Measurements from ENCODE around the gene RPL15. TPM values are rescaled to one million over a fixed set of nuclear protein-coding genes. Genes with fewer than 3 reads are reported as not detected.

The RPL15 gene
- total and polyA plus RNA-seq, 4 donors = 604 to 1,364 (median 1,055) TPM

GRCh38 chr3:23889386-23889785, 27.5 kb upstream of the RPL15 start (continued):
- TF ChIP-seq, protein P1, sequence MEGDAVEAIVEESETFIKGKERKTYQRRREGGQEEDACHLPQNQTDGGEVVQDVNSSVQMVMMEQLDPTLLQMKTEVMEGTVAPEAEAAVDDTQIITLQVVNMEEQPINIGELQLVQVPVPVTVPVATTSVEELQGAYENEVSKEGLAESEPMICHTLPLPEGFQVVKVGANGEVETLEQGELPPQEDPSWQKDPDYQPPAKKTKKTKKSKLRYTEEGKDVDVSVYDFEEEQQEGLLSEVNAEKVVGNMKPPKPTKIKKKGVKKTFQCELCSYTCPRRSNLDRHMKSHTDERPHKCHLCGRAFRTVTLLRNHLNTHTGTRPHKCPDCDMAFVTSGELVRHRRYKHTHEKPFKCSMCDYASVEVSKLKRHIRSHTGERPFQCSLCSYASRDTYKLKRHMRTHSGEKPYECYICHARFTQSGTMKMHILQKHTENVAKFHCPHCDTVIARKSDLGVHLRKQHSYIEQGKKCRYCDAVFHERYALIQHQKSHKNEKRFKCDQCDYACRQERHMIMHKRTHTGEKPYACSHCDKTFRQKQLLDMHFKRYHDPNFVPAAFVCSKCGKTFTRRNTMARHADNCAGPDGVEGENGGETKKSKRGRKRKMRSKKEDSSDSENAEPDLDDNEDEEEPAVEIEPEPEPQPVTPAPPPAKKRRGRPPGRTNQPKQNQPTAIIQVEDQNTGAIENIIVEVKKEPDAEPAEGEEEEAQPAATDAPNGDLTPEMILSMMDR (IDR thresholded peaks at IDR 0.05; ENCODE audit: low read depth, low read length, missing input control) = no peak
- TF ChIP-seq, protein P2, sequence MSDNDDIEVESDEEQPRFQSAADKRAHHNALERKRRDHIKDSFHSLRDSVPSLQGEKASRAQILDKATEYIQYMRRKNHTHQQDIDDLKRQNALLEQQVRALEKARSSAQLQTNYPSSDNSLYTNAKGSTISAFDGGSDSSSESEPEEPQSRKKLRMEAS (IDR thresholded peaks at IDR 0.05) = no peak
- TF ChIP-seq FOXA2 (IDR thresholded peaks at IDR 0.05) = no peak

DNA sequence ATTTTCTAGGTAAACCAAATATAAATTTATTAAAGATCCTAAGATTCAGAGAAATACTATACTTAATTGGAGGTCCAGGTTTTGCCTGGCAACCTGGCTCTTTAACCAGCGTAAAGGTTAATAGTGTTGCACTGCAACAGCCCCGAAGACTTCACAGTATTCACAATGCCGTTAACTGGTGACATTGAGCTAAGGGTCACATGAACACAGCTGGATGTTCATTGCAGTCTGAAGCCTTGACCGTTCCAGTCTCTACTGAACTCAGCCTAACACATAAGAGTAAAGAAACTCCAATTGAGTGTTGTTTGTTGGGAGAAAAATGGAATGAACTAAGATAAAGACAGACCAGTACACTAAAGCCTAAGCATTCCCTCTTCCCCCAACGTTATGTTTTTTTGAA, 27.0 kb upstream of the RPL15 start:
- Histone ChIP-seq H3K9me3 (ENCODE audit: control insufficient read depth in 4 of 4, low read length in 3 of 4) (no peaks in the 10 kb centered on the region), H3K4me3 (ENCODE audit: low read depth in 1 of 3, low read length in 3 of 3) (no peak overlapping the region), H3K27ac (ENCODE audit: low read depth in 1 of 2, low read length in 2 of 2) (no peak overlapping the region), H3K36me3 (ENCODE audit: control insufficient read depth in 4 of 4, insufficient read depth in 3 of 4, low read depth in 1 of 4, low read length in 3 of 4) (peaks cover 0 to 20% (median 10%) of the 10 kb centered on the region in 4 donors), H3K9ac (ENCODE audit: low read depth in 1 of 2, low read length in 2 of 2) (no peak overlapping the region), H3K27me3 (ENCODE audit: control insufficient read depth in 4 of 4, insufficient read depth in 4 of 4, low read length in 3 of 4) (no peaks in the 10 kb centered on the region), H3K4me1 (ENCODE audit: control insufficient read depth in 4 of 4, insufficient read depth in 4 of 4, low read length in 3 of 4) (peaks cover 3 to 12% (median 5%) of the 10 kb centered on the region in 4 donors)
- 77% methylated on average over 5 of the region's 5 CpGs for WGBS
- no peak for DNase-seq (ENCODE audit: low spot score)
- TF ChIP-seq YY1 (IDR thresholded peaks at IDR 0.05) = no peak
- TF ChIP-seq TAF1 (conservative IDR thresholded peaks at IDR 0.05) = no peak

GRCh38 chr3:23894254-23895061, 22.5 kb upstream of the RPL15 start:
- H3K9ac ChIP-seq (ENCODE audit: low read depth in 1 of 2, low read length in 2 of 2) = no peak overlapping the region
- TF ChIP-seq NR2F2 (IDR thresholded peaks at IDR 0.05) = no peak
- TF ChIP-seq SP1 (IDR thresholded peaks at IDR 0.05) = no peak
- no peak for TF ChIP-seq RXRA (IDR thresholded peaks at IDR 0.05)
- TF ChIP-seq EGR1 (IDR thresholded peaks at IDR 0.05; ENCODE audit: low read depth in 2 of 2) = no peak
- TF ChIP-seq TAF1 (conservative IDR thresholded peaks at IDR 0.05) = no peak
- no peak overlapping the region for H3K27ac ChIP-seq (ENCODE audit: low read depth in 1 of 2, low read length in 2 of 2)
- 87% methylated on average over 8 of the region's 8 CpGs for WGBS
- H3K4me3 ChIP-seq (ENCODE audit: low read depth in 1 of 3, low read length in 3 of 3) = no peak overlapping the region
- H3K9me3 ChIP-seq (ENCODE audit: control insufficient read depth in 4 of 4, low read length in 3 of 4) = no peaks in the 10 kb centered on the region
- H3K27me3 ChIP-seq (ENCODE audit: control insufficient read depth in 4 of 4, insufficient read depth in 4 of 4, low read length in 3 of 4) = no peaks in the 10 kb centered on the region
- no peak for DNase-seq (ENCODE audit: low spot score)
- peaks cover 2 to 36% (median 19%) of the 10 kb centered on the region in 4 donors for H3K36me3 ChIP-seq (ENCODE audit: control insufficient read depth in 4 of 4, insufficient read depth in 3 of 4, low read depth in 1 of 4, low read length in 3 of 4)
- peaks cover 0 to 2% (median 0%) of the 10 kb centered on the region in 4 donors for H3K4me1 ChIP-seq (ENCODE audit: control insufficient read depth in 4 of 4, insufficient read depth in 4 of 4, low read length in 3 of 4)

DNA sequence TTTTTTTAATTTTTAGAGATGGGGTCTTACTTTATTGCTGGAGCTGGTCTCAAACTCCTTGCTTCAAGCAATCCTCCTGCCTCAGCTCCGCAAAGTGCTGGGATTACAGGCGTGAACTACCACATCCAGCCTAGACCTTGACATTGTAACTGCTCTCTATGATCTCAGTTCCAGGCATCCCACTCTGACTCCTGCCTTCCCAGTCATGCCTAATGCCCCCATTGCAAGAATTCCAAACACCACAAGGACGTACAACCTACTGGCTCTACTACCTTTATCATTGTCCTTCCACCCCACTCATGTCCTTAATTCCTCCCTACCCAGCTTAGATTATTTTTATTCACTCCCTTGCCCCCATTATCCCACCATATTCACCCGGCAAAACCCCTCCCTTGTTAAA, 21.8 kb upstream of the RPL15 start:
- H3K9ac ChIP-seq (ENCODE audit: low read depth in 1 of 2, low read length in 2 of 2) = no peak overlapping the region
- no peaks in the 10 kb centered on the region for H3K4me1 ChIP-seq (ENCODE audit: control insufficient read depth in 4 of 4, insufficient read depth in 4 of 4, low read length in 3 of 4)
- no peak for TF ChIP-seq ATF3 (IDR thresholded peaks at IDR 0.05)
- no peak for TF ChIP-seq REST (IDR thresholded peaks at IDR 0.05)
- no peak for TF ChIP-seq YY1 (IDR thresholded peaks at IDR 0.05)
- TF ChIP-seq RAD21 (IDR thresholded peaks at IDR 0.05) = no peak
- no peak for TF ChIP-seq RXRA (IDR thresholded peaks at IDR 0.05)
- no peak for TF ChIP-seq NR2F2 (IDR thresholded peaks at IDR 0.05)
- TF ChIP-seq FOXA1 (IDR thresholded peaks at IDR 0.05) = no peak
- TF ChIP-seq, protein P1 (IDR thresholded peaks at IDR 0.05; ENCODE audit: low read depth, low read length, missing input control) = no peak
- TF ChIP-seq GABPA (IDR thresholded peaks at IDR 0.05 in 1 of 2, conservative IDR thresholded peaks at IDR 0.05 in 1 of 2) = no peak
- TF ChIP-seq, protein P2 (IDR thresholded peaks at IDR 0.05) = no peak
- TF ChIP-seq SP1 (IDR thresholded peaks at IDR 0.05) = no peak
- no peak for TF ChIP-seq FOXA2 (IDR thresholded peaks at IDR 0.05)
- no peak for TF ChIP-seq JUND (IDR thresholded peaks at IDR 0.05)
- no peak for DNase-seq (ENCODE audit: low spot score)
- no peak overlapping the region for H3K27ac ChIP-seq (ENCODE audit: low read depth in 1 of 2, low read length in 2 of 2)
- 98% methylated on average over 4 of the region's 4 CpGs for WGBS
- no peaks in the 10 kb centered on the region for H3K9me3 ChIP-seq (ENCODE audit: control insufficient read depth in 4 of 4, low read length in 3 of 4)
- H3K4me3 ChIP-seq (ENCODE audit: low read depth in 1 of 3, low read length in 3 of 3) = no peak overlapping the region
- no peaks in the 10 kb centered on the region for H3K27me3 ChIP-seq (ENCODE audit: control insufficient read depth in 4 of 4, insufficient read depth in 4 of 4, low read length in 3 of 4)
- H3K36me3 ChIP-seq (ENCODE audit: control insufficient read depth in 4 of 4, insufficient read depth in 3 of 4, low read depth in 1 of 4, low read length in 3 of 4) = peaks cover 2 to 40% (median 20%) of the 10 kb centered on the region in 4 donors

Data from liver (tissue), 9 donors.